Sigmoid colon (tissue), 3 donors: ENCODE measurements around the gene MRPL55.

ENCODE experiments used
- CTCF ChIP-seq, 4 experiments: fragments of 450-650 bp in 3 of 4; fragments of 200-600 bp in 1 of 4; IDR thresholded peaks; one replicate each; pipeline ENCODE4 v1.5.1; 2016 to 2019; ENCODE audit warnings: antibody characterized with exemption in 4 of 4, mild to moderate bottlenecking in 3 of 4, moderate library complexity in 2 of 4
- POLR2A ChIP-seq, 2 donors: fragments of 450-650 bp; IDR thresholded peaks; one replicate each; pipeline ENCODE4 v1.6.1; 2016; ENCODE audit warnings: antibody characterized with exemption in 2 of 2, mild to moderate bottlenecking in 2 of 2, moderate library complexity in 2 of 2

GRCh38 chr1:228142155-228142691 lies 33.1 kb upstream of the MRPL55 start:
- no peak for TF ChIP-seq CTCF (IDR thresholded peaks at IDR 0.05)
- no peak for TF ChIP-seq POLR2A (IDR thresholded peaks at IDR 0.05)
